HG03378 (cell line): ENCODE data around the gene RELA.

ENCODE experiments used
- ATAC-seq: cut with Tn5 transposase; IDR thresholded peaks from one replicate; pipeline ENCODE4 v1.9.1; 2021; ENCODE audit warnings: mild to moderate bottlenecking, moderate library complexity; ENCODE audit not compliant: unreplicated experiment

Gene RELA

GRCh38 chr11:65615229-65615949 lies 47.3 kb downstream of the RELA start, which contains the start of gene PCNX3:
TSS of gene PCNX3 (plus strand) at chr11:65615776. CDS start at chr11:65616312, 536 bp downstream.
- ATAC-seq, result peak; percentile 76

- no peak for ATAC-seq
Observed at GRCh38 chr11:65613091-65613928, 49.4 kb downstream of the RELA start.

GRCh38 chr11:65612691-65613090 lies 50.0 kb downstream of the RELA start:
- ATAC-seq, result no peak

GRCh38 chr11:65611758-65612603 lies 50.7 kb downstream of the RELA start:
- ATAC-seq, result no peak

GRCh38 chr11:65611028-65611757 lies 51.5 kb downstream of the RELA start:
- ATAC-seq, result no peak

GRCh38 chr11:65610404-65610803 lies 52.3 kb downstream of the RELA start:
- no peak for ATAC-seq

GRCh38 chr11:65609665-65610064 lies 53.1 kb downstream of the RELA start:
- no peak for ATAC-seq

GRCh38 chr11:65609229-65609628 lies 53.5 kb downstream of the RELA start:
- ATAC-seq, result no peak

GRCh38 chr11:65607614-65608426 lies 54.9 kb downstream of the RELA start:
- no peak for ATAC-seq

GRCh38 chr11:65606876-65607613 lies 55.7 kb downstream of the RELA start:
- ATAC-seq, result no peak

- no peak for ATAC-seq
Observed at GRCh38 chr11:65604258-65604657, 58.5 kb downstream of the RELA start.
